ENCODE measurements around the gene CCDC117. TPM values are rescaled to one million over a fixed set of nuclear protein-coding genes. Genes with fewer than 3 reads are reported as not detected.

Gene CCDC117
- total RNA-seq, 4 donors from 2014 or later, result 19.9 to 27.4 (median 20.1) TPM

- Histone ChIP-seq H3K27ac (replicated peaks in 1 of 4) (peak overlapping the region in 3 of 4 donors; percentile 5 to 55 (median 9)), H3K4me3 (no peak overlapping the region), H3K36me3 (no peaks in the 10 kb centered on the region), H3K9me3 (no peaks in the 10 kb centered on the region), H3K27me3 (no peaks in the 10 kb centered on the region), H3K4me1 (peaks cover 9 to 16% (median 13%) of the 10 kb centered on the region in 4 donors)
- no peak for TF ChIP-seq EP300 (IDR thresholded peaks at IDR 0.05)
- peak; percentile 49 to 57 for TF ChIP-seq POLR2AphosphoS5 (IDR thresholded peaks at IDR 0.05)
- TF ChIP-seq POLR2A (IDR thresholded peaks at IDR 0.05; ENCODE audit: low read depth), result no peak
- peak; percentile 97 to 98 (median 98) for TF ChIP-seq CTCF (IDR thresholded peaks at IDR 0.05)
- intact Hi-C loops (cut with DNase I), result loop anchor here (1.0 to 10.0 kb wide), 3 partner anchors 229 to 805 kb away; no protein-coding TSS in a partner anchor
- peak; percentile 93 for DNase-seq (ENCODE audit: extremely low spot score)
- WGBS, result 32% methylated on average over 12 of the region's 12 CpGs
Observed at GRCh38 chr22:28829358-28830181, 57.1 kb downstream of the CCDC117 start.

GRCh38 chr22:28830441-28830840 lies 57.9 kb downstream of the CCDC117 start:
- TF ChIP-seq EP300 (IDR thresholded peaks at IDR 0.05) (no peak), POLR2AphosphoS5 (IDR thresholded peaks at IDR 0.05) (no peak), POLR2A (IDR thresholded peaks at IDR 0.05; ENCODE audit: low read depth) (no peak), CTCF (IDR thresholded peaks at IDR 0.05) (no peak)
- H3K27ac ChIP-seq (replicated peaks in 1 of 4), result peak overlapping the region in 1 of 4 donors; percentile 55
- peaks cover 9 to 16% (median 13%) of the 10 kb centered on the region in 4 donors for H3K4me1 ChIP-seq
- WGBS, result 94% methylated on average over 3 of the region's 3 CpGs
- no peak for DNase-seq (ENCODE audit: extremely low spot score)
- H3K4me3 ChIP-seq, result no peak overlapping the region
- no peaks in the 10 kb centered on the region for H3K27me3 ChIP-seq
- no peaks in the 10 kb centered on the region for H3K9me3 ChIP-seq
- H3K36me3 ChIP-seq, result no peaks in the 10 kb centered on the region
- intact Hi-C loops (cut with DNase I), result no loop called here

GRCh38 chr22:28831140-28832072 lies 58.9 kb downstream of the CCDC117 start:
- 83% methylated on average over 5 of the region's 7 CpGs for WGBS
- H3K27ac ChIP-seq (replicated peaks in 1 of 4), result no peak overlapping the region
- TF ChIP-seq CTCF (IDR thresholded peaks at IDR 0.05), result no peak
- TF ChIP-seq POLR2AphosphoS5 (IDR thresholded peaks at IDR 0.05), result no peak
- no peak for TF ChIP-seq EP300 (IDR thresholded peaks at IDR 0.05)
- TF ChIP-seq POLR2A (IDR thresholded peaks at IDR 0.05; ENCODE audit: low read depth), result no peak
- no peaks in the 10 kb centered on the region for H3K36me3 ChIP-seq
- H3K4me1 ChIP-seq, result peaks cover 9 to 16% (median 13%) of the 10 kb centered on the region in 4 donors
- H3K27me3 ChIP-seq, result no peaks in the 10 kb centered on the region
- H3K4me3 ChIP-seq, result no peak overlapping the region
- no peaks in the 10 kb centered on the region for H3K9me3 ChIP-seq
- intact Hi-C loops (cut with DNase I), result no loop called here
- DNase-seq (ENCODE audit: extremely low spot score), result no peak

GRCh38 chr22:28832731-28833130 lies 60.2 kb downstream of the CCDC117 start:
- 100% methylated on average over 1 of the region's 1 CpG for WGBS
- Histone ChIP-seq H3K27ac (replicated peaks in 1 of 4) (no peak overlapping the region), H3K4me3 (no peak overlapping the region), H3K36me3 (no peaks in the 10 kb centered on the region), H3K9me3 (no peaks in the 10 kb centered on the region), H3K27me3 (no peaks in the 10 kb centered on the region), H3K4me1 (peaks cover 9 to 16% (median 13%) of the 10 kb centered on the region in 4 donors)
- DNase-seq (ENCODE audit: extremely low spot score), result no peak
- intact Hi-C loops (cut with DNase I), result no loop called here
- TF ChIP-seq POLR2AphosphoS5 (IDR thresholded peaks at IDR 0.05) (no peak), POLR2A (IDR thresholded peaks at IDR 0.05; ENCODE audit: low read depth) (no peak), EP300 (IDR thresholded peaks at IDR 0.05) (no peak), CTCF (IDR thresholded peaks at IDR 0.05) (no peak)
